Ishikawa (cell line): ENCODE results near the gene CNTNAP2.

Experiments used
- CEBPB ChIP-seq: IDR thresholded peaks from 2 replicates; pipeline ENCODE4 v1.6.1; 2012
- CREB1 ChIP-seq: IDR thresholded peaks from 2 replicates; pipeline ENCODE4 v1.6.1; 2012; ENCODE audit warnings: low read depth
- EGR1 ChIP-seq: IDR thresholded peaks from 2 replicates; pipeline ENCODE4 v1.6.1; 2012
- EP300 ChIP-seq: IDR thresholded peaks from 2 replicates; pipeline ENCODE4 v1.6.1; 2012; ENCODE audit warnings: borderline replicate concordance
- FOXM1 ChIP-seq: IDR thresholded peaks from 2 replicates; pipeline ENCODE4 v1.6.1; 2012; ENCODE audit warnings: low read depth, borderline replicate concordance
- NFIC ChIP-seq: IDR thresholded peaks from 2 replicates; pipeline ENCODE4 v1.6.1; 2012
- RAD21 ChIP-seq: IDR thresholded peaks from 2 replicates; pipeline ENCODE4 v1.6.1; 2012; ENCODE audit warnings: low read depth
- TAF1 ChIP-seq: IDR thresholded peaks from 2 replicates; pipeline ENCODE4 v1.6.1; 2012; ENCODE audit warnings: low read depth, mild to moderate bottlenecking
- TCF12 ChIP-seq: IDR thresholded peaks from 2 replicates; pipeline ENCODE4 v1.6.1; 2012; ENCODE audit warnings: low read depth
- TEAD4 ChIP-seq: IDR thresholded peaks from 2 replicates; pipeline ENCODE4 v1.6.1; 2012
- YY1 ChIP-seq: IDR thresholded peaks from 2 replicates; pipeline ENCODE4 v1.6.1; 2012; ENCODE audit warnings: low read depth
- ZBTB7A ChIP-seq: IDR thresholded peaks from 2 replicates; pipeline ENCODE4 v1.6.1; 2012; ENCODE audit warnings: low read depth
- TF ChIP-seq, protein P1 (sequence below): IDR thresholded peaks from 2 replicates; pipeline ENCODE4 v1.6.1; 2012
- TF ChIP-seq, protein P2 (sequence below): IDR thresholded peaks from 2 replicates; pipeline ENCODE4 v1.6.1; 2012
- TF ChIP-seq, protein P3 (sequence below): IDR thresholded peaks from 2 replicates; pipeline ENCODE4 v1.6.1; 2012; ENCODE audit warnings: low read depth, mild to moderate bottlenecking

Gene CNTNAP2

DNA sequence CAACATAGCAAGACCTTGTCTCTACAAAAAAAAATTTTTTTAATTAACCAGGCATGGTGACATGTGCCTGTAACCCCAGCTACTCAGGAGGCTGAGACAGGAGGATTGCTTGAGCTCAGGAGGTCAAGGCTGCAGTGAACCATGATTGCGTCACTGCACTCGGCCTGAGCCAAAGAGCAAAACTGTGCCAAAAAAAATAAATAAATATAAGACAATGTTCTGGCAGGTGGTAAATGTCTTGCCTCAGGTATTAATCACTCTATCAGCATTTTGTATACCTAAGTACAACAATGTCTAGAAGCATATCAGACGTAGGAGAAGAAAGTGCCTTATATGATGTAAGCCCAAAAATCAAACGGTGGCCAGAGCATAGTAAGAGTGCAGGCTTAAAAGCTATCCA lies 2046.2 kb downstream of the CNTNAP2 start:
- TF ChIP-seq EP300 (no peak), TEAD4 (no peak), TAF1 (no peak), CREB1 (no peak), RAD21 (no peak), CEBPB (no peak), NFIC (no peak), EGR1 (no peak), FOXM1 (no peak), TCF12 (no peak), ZBTB7A (no peak), YY1 (no peak)
- TF ChIP-seq, protein P1, sequence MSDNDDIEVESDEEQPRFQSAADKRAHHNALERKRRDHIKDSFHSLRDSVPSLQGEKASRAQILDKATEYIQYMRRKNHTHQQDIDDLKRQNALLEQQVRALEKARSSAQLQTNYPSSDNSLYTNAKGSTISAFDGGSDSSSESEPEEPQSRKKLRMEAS, result no peak
- TF ChIP-seq, protein P2, sequence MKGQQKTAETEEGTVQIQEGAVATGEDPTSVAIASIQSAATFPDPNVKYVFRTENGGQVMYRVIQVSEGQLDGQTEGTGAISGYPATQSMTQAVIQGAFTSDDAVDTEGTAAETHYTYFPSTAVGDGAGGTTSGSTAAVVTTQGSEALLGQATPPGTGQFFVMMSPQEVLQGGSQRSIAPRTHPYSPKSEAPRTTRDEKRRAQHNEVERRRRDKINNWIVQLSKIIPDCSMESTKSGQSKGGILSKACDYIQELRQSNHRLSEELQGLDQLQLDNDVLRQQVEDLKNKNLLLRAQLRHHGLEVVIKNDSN, result no peak
- TF ChIP-seq, protein P3, sequence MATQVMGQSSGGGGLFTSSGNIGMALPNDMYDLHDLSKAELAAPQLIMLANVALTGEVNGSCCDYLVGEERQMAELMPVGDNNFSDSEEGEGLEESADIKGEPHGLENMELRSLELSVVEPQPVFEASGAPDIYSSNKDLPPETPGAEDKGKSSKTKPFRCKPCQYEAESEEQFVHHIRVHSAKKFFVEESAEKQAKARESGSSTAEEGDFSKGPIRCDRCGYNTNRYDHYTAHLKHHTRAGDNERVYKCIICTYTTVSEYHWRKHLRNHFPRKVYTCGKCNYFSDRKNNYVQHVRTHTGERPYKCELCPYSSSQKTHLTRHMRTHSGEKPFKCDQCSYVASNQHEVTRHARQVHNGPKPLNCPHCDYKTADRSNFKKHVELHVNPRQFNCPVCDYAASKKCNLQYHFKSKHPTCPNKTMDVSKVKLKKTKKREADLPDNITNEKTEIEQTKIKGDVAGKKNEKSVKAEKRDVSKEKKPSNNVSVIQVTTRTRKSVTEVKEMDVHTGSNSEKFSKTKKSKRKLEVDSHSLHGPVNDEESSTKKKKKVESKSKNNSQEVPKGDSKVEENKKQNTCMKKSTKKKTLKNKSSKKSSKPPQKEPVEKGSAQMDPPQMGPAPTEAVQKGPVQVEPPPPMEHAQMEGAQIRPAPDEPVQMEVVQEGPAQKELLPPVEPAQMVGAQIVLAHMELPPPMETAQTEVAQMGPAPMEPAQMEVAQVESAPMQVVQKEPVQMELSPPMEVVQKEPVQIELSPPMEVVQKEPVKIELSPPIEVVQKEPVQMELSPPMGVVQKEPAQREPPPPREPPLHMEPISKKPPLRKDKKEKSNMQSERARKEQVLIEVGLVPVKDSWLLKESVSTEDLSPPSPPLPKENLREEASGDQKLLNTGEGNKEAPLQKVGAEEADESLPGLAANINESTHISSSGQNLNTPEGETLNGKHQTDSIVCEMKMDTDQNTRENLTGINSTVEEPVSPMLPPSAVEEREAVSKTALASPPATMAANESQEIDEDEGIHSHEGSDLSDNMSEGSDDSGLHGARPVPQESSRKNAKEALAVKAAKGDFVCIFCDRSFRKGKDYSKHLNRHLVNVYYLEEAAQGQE, result no peak

DNA sequence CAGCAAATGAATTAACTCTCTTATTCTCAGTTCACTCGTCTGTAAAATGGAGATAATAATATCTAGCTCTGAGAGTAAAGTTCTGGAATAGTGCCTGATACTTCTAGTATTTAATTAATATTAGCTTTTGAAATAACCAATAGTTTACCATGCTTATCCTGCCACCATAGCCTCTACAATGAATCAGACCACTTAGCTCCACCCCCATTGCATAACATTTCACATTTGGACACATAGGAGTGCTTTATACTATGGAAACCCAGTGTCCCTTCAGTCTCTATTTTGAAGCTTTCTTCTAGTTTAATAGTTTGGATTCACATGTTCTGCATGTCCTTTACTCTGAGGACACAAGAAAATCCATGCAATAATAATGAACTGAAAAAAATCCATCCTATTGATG lies 2046.6 kb downstream of the CNTNAP2 start:
- no peak for TF ChIP-seq NFIC
- TF ChIP-seq TCF12, result no peak
- TF ChIP-seq EP300, result no peak
- no peak for TF ChIP-seq EGR1
- no peak for TF ChIP-seq ZBTB7A
- TF ChIP-seq, protein P2, result no peak
- no peak for TF ChIP-seq CREB1
- no peak for TF ChIP-seq YY1

DNA sequence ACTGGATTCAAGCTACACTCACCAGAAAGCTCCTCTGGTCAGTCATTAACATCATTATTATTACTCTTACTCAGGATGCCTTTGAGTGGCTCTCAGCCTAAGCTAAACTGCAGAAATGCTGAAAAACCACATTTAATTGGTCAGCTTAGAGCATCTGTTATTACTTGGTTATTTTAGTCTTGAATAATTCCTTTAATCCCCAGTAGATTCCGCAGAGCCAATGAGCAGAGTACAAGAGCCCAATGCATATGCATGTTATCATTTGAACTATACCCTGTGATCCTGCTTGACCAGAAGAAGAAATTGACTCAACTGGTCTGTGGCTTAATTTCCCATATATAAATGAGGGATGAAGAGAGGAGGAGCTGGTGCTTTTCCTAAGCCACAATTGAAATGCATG lies 2056.3 kb downstream of the CNTNAP2 start:
- no peak for TF ChIP-seq TCF12
- TF ChIP-seq EGR1, result no peak

DNA sequence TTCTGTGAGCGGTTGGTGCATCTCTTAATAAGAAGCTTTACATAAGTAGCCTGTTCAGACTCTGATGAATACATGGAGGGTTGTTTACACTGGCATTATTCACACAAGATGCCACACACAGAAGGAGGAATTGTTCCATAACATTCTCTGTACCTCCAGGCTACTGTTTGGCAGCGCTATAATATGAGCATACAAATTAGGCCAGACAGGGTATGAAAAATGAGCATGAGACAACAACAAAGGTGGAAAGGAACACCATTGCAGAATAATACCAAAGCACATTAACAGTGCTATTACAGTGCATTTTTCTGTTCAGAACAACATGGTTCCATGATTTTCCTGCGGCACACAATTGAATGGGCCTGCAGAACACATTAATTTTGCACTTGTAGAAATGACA lies 2056.8 kb downstream of the CNTNAP2 start:
- TF ChIP-seq, protein P2, result no peak
- TF ChIP-seq, protein P1, result no peak
- TF ChIP-seq TAF1 (no peak), FOXM1 (no peak), NFIC (no peak), CEBPB (no peak), EGR1 (no peak), YY1 (no peak)

DNA sequence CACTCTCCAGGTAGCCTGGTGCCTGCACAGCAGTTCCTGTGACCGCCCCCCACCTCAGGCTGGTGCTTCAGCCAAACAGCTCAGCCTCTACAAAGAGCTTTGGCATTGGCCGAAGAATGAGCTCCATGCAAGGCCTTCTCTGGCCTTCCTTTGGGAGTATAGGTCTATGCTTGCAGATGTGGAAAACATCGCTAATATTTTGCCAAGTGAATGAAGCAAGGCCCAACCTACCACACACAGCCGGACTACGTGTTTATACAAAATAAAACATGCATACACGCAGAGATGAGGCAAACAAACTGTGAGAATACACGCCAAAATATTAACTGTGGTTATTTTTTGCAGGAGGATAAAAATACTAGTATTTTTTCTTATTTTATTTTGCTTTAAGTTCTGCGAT lies 2057.8 kb downstream of the CNTNAP2 start:
- no peak for TF ChIP-seq CEBPB
- no peak for TF ChIP-seq EGR1
- no peak for TF ChIP-seq RAD21
- no peak for TF ChIP-seq TCF12
- no peak for TF ChIP-seq EP300
- no peak for TF ChIP-seq FOXM1
- TF ChIP-seq, protein P3, result no peak
- no peak for TF ChIP-seq ZBTB7A
- no peak for TF ChIP-seq YY1
- no peak for TF ChIP-seq CREB1
- TF ChIP-seq, protein P2, result no peak
- no peak for TF ChIP-seq TEAD4
- TF ChIP-seq TAF1, result no peak
- TF ChIP-seq NFIC, result no peak
- TF ChIP-seq, protein P1, result no peak
